HS-27A (cell line): Measurements from ENCODE around the gene GRIP1.
"Not testable (repeated sequence)": the region's sequence is repeated elsewhere in the genome, so short reads cannot be mapped to it uniquely, and the experiment has no call there.

Source experiments
- DNase-seq: peaks from one replicate; pipeline ENCODE4 v3.0.0-alpha.2; 2012; ENCODE audit warnings: low read depth, missing footprints

Gene GRIP1

GRCh38 chr12:66321435-66321834 is 357.4 kb downstream of the GRIP1 start:
- no peak for DNase-seq

- DNase-seq, result no peak
These were observed 357.9 kb downstream of the GRIP1 start for GRCh38 chr12:66320996-66321395.

- DNase-seq, result no peak
These were observed 359.5 kb downstream of the GRIP1 start for GRCh38 chr12:66319266-66319954.

- no peak for DNase-seq
These were observed 364.6 kb downstream of the GRIP1 start for GRCh38 chr12:66314278-66314677.

GRCh38 chr12:66312189-66312588 is 366.7 kb downstream of the GRIP1 start:
- DNase-seq, result no peak

- DNase-seq, result no peak
These were observed 369.3 kb downstream of the GRIP1 start for GRCh38 chr12:66309606-66310005.

GRCh38 chr12:66304296-66304900 is 374.5 kb downstream of the GRIP1 start:
- no peak for DNase-seq

- not testable (repeated sequence) for DNase-seq
These were observed 375.5 kb downstream of the GRIP1 start for GRCh38 chr12:66303316-66303804.

GRCh38 chr12:66302827-66303169 is 376.1 kb downstream of the GRIP1 start:
- DNase-seq, result no peak

GRCh38 chr12:66301944-66302826 is 376.7 kb downstream of the GRIP1 start, which contains the start of gene HELB:
TSS of gene HELB (plus strand) at chr12:66302493. CDS start at chr12:66302604, 111 bp downstream.
- peak; percentile 92 for DNase-seq

- no peak for DNase-seq
These were observed 381.0 kb downstream of the GRIP1 start for GRCh38 chr12:66297923-66298322.
